Keratinocyte (primary cell): ENCODE measurements around the gene PCCA.

ENCODE experiments used
- EZH2 ChIP-seq: IDR thresholded peaks from one replicate; pipeline ENCODE4 v1.6.1; 2012; ENCODE audit warnings: inconsistent platforms, mild to moderate bottlenecking, low read length, moderate library complexity
- TF ChIP-seq, protein P1 (sequence below), 3 experiments: IDR thresholded peaks in 1 of 3; conservative IDR thresholded peaks in 1 of 3; optimal IDR thresholded peaks in 1 of 3; 2 replicates in 2 of 3; 3 replicates in 1 of 3; pipeline versions ENCODE3 to v1.5.1; 2011; ENCODE audit warnings: low read length in 3 of 3, mild to moderate bottlenecking in 3 of 3, moderate library complexity in 2 of 3, control low read depth in 1 of 3, inconsistent platforms in 1 of 3; ENCODE audit not compliant: insufficient read depth in 2 of 3; ENCODE audit errors: extremely low read depth in 1 of 3

DNA sequence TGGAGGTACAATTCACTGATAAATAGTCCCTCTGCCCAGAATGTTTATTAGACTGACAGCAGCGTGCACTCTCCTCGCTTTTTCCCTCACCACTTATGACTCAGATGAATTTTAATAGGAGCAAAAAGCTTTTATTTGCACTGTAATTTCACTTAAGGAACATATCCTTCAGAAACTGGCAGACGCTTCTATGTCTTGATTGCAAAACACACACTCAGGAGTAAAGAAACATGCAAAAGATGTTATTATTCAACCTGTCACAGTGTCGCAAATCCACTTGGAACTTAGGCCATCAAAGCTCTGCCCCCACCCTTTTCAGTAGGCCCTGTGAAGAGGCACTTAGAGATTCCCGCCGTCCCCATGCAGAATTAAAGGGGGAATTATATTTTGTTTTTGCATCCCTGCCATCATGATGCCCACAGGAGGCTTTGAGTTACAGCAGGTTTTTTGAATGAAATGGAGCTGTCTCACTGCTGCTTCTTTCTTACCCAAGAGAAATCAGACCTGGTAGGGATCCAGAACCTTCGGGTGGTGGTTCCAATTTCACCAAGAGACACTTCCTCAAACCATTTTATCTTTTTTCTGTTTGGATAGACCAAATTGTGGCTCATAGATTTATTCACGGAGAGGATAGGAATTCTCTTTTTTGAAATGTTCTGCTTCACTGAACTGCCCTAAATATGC lies 425.2 kb downstream of the PCCA start:
- TF ChIP-seq, protein P1, sequence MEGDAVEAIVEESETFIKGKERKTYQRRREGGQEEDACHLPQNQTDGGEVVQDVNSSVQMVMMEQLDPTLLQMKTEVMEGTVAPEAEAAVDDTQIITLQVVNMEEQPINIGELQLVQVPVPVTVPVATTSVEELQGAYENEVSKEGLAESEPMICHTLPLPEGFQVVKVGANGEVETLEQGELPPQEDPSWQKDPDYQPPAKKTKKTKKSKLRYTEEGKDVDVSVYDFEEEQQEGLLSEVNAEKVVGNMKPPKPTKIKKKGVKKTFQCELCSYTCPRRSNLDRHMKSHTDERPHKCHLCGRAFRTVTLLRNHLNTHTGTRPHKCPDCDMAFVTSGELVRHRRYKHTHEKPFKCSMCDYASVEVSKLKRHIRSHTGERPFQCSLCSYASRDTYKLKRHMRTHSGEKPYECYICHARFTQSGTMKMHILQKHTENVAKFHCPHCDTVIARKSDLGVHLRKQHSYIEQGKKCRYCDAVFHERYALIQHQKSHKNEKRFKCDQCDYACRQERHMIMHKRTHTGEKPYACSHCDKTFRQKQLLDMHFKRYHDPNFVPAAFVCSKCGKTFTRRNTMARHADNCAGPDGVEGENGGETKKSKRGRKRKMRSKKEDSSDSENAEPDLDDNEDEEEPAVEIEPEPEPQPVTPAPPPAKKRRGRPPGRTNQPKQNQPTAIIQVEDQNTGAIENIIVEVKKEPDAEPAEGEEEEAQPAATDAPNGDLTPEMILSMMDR (optimal IDR thresholded peaks at IDR 0.05 in 1 of 3, IDR thresholded peaks at IDR 0.05 in 1 of 3, conservative IDR thresholded peaks at IDR 0.05 in 1 of 3; ENCODE audit: extremely low read depth in 1 of 3, insufficient read depth in 2 of 3, low read length in 3 of 3): no peak
- TF ChIP-seq EZH2: no peak
